Measurements from ENCODE around the gene IDH3A.

Gene IDH3A

GRCh38 chr15:78204351-78205309 lies 55.5 kb downstream of the IDH3A start:
- DNase-seq, result no peak

DNA sequence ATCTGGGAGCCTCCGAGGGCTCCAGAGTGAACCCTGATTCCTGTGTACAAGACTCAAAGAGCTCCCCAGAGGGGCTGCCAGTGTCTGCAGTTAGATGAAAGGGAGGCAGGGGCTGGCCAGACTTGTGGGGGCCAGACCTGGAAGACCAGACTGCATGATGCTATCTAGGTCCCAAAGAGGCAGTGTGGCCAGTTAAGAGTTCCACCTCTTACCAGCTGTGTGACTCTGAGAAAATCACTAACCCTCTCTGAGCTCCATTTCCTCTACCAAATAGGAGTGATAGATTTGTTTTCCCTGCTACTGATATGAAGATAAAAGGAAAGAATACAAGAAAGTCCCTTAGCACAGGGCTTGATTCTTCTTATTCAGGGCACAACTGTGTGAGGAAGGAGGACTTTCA lies 56.2 kb downstream of the IDH3A start:
- no peak for DNase-seq

DNA sequence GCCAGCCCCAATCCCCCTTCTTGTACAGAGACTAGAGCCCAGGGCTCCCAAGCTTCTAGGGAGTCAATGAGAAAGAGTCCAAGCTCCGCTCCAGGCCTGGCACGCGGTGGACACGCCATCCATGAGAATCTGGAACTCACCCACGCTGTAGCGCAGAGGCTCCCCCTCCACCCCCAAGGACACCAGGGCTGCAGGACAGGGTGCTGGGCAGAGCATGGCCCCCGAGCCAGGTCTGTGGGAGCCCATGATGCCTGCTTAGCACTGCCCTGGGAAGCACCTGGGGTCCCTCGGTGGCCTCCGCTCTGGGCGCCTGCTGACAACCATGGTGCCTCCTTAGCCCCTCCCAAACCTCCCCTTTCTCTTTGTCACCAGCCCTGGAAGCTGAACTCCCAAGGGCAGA lies 56.7 kb downstream of the IDH3A start:
- no peak for DNase-seq

DNA sequence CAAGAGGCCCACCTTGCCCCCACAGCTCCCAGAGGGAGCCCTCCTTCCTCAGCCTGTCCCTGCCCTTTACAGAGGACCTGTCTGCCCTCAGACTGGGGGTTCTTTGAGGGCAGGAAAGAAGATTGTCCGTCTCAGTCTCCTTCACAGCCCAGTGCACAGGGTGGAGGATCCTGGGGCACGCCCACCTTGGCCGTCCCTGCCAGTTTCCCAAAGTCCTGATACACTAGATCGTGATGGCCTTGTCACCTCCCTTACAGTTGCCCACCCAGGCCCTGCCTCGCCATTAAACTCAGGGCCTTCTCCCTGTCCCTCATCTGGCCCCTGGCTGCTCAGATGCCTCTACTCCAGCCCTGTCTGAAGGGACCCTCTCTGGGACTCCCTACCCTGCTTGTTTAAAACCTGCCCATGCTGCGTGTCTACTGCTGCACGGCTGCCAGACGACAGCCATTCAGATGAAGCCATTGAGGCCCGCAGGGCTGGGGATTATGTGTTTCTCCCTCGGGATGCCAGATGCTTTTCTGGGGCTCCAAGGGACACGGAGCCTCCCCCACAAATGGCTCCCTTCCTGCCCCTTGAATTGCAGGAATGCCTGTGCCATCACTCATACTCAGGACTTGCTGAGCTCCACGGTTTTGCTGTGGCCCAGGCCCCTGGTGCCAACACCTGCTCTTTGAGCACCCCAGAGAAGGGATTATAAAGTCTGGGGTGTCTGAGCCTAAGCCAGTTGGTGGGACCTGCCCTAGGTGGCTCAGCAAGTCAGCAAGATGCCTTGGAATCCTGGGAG lies 57.4 kb downstream of the IDH3A start:
- DNase-seq, result no peak

DNA sequence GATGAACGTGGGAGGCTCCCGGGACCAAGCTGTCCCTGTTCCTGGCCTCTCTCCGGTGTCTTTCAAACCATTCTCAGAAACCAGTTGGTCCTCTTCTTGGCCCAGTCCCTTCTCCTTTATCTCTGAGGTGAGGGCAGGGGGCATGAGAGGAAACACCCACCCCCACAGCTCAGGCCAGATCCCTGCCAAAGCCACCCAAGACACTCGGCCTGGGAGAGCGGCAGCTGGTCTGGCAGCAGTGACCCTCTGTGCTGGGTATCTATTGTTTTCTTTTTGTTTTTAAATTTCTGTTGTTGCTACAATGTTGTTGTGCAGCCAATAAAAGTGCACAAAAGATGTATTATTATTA lies 57.9 kb downstream of the IDH3A start:
- no peak for DNase-seq

- DNase-seq, result no peak
These were observed 58.6 kb downstream of the IDH3A start for GRCh38 chr15:78207641-78208340.

- no peak for DNase-seq
These were observed 59.2 kb downstream of the IDH3A start for GRCh38 chr15:78208341-78208844.

DNA sequence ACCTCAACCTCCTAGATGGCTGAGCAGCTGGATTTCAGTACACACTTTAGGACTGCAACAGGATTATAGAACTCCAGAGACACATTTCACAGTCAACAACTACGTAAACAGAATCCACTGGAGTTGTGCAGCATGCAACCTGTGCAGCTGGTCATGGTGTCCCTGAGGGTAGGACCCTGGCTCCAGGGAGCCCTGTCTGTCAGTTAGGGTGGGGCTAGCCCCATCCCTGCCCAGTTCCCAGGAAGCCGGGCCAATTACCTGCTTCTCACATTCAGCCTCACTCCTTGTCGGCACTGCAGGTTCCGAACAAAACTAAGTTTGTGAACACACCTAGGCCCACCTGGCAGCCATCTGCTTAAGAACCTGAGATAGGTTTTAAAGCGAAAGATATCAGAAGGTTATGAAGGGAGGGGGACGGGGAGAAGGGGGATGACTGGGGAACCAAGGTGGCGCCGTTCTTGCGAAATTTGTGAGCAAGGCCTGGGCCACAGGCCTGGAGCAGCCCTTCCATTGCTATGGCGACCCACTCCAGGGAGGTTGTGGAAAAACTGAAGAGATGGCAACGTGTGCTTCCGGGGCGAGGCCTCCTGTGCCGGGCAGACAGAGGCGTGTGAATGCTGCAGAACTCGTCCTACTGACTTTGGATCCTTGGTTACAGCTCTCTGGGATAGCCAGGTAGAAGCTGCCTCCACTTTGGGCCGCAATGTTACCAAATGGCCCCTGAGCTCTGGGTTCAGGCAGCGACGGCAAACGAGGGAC lies 59.9 kb downstream of the IDH3A start:
- no peak for DNase-seq

GRCh38 chr15:78209646-78210348 lies 60.6 kb downstream of the IDH3A start:
- no peak for DNase-seq

DNA sequence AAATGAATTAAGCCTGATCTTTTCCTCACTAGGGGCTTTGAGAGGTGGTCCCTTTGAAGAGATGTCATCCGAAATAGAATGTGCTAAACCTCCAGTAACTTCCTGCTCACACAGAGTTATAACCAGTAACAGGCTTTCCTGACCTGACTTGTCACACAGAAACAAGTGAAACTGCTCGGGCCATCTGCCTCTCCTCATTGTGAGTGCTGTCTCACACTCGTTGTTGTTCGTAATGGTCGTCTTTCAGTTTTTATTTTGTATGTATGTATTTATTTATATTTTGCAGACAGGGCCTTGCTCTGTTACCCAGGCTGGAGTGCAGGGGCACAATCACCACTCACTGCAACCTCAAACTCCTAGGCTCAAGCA lies 61.2 kb downstream of the IDH3A start:
- no peak for DNase-seq

DNA sequence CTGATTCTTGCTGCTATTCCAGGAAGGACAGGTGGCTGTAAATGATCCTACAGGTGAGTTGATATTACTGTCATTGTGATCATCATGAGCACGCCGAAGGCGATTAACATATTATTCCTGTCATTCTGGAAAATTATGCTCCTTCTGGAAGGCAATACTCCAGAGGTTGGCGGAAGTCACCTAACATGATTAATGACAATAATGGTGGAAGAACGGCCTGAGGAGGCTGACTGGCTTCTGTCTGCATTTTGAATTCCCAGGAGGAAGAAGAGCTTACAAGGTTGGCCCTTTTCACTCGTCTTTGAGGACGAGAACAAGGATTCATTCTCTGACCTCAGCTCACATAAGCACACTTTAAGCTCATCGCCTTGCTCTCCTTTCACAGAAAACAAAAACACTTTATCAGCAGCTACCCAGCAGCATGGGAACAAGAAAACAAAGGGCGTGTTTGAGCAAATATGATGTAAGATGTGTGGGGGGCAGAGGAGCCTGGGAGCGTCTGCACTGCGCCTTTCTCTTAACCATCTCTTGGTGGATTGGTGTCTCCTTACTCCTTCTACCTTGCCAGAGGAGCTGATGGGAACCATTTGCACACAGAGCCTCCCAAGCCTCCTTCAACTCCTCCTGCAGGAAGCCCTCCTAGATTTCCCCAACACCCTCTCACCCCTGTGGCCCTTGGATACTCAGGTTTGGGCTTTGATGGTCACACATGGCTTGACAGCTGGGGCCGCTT lies 62.2 kb downstream of the IDH3A start:
- DNase-seq, result no peak

GRCh38 chr15:78212008-78212407 lies 62.8 kb downstream of the IDH3A start:
- DNase-seq, result no peak

GRCh38 chr15:78212546-78213424 lies 63.6 kb downstream of the IDH3A start:
- no peak for DNase-seq

DNA sequence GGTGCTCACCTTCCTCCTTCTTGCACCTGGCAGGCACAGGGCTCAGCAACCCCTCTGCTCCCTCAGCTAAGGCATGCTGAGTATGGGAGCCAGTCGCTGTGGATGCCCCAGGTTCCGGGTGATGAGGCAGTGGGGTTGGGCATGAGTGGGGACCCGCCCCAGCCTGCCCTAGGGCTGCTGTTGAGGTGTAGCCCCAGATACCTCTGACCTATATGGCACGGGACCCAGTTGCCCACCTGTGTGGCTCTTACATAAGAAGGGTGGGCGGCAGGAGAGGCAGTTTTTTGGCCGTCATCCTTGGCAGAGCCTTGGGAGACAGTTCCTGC lies 64.2 kb downstream of the IDH3A start:
- no peak for DNase-seq

DNA sequence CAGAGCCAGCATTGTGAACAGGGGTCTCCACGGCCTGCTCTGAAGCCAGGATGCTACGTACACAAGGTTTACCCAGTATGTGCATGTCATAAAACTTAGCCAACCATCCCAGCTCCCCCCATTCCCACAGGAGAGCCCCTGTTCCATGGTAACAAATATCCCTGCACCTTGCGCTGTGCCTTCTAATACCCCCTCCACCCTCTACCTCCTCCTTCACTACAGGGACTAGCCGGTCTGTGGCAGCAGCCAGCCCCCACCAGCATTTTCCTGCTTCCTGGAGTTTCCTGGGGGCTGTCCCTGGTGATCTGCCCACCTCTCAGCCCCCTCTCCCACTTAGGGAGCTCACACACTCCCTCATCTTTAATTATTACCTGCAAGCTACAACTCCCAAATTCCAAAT lies 64.8 kb downstream of the IDH3A start:
- DNase-seq, result no peak

DNA sequence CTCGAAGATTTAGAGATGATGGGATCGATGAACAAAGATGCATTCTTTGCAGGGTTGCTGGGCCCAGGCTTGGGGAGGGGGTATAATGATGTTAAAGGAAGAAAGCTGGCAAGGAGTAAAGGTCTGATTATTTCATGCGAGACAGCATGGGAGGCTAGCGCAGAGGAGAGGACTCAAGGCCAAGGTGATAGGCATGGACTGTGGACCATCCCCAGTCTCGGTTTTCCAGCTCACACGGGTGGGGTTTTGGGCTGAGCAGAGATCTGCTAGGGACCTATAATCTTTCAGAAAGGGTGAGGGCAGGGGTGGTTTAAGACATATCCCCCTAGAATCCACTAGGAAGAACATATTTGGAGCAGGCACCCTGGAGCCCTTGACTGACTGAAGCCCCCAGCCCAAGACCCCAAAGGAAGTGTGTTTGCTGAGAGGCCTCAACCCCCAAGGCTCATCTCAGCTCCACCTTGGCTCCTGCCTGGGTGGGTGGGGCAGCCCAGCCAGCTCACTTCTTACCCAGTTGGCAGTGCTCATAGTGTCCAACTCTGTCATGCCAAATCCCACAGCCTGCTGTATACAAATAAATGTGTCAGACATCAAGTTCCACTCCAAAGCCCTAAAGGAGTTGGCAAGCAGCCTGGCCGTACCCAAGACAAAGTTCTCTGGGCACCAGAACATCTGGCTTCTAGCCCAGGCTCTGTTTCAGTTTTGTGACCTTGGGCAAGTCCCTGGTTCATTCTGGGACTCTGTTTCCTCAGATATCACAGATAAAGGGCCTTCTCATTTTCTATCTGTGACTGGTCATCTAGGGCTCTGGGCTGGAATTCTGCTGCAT lies 67.3 kb downstream of the IDH3A start:
- DNase-seq, result no peak

DNA sequence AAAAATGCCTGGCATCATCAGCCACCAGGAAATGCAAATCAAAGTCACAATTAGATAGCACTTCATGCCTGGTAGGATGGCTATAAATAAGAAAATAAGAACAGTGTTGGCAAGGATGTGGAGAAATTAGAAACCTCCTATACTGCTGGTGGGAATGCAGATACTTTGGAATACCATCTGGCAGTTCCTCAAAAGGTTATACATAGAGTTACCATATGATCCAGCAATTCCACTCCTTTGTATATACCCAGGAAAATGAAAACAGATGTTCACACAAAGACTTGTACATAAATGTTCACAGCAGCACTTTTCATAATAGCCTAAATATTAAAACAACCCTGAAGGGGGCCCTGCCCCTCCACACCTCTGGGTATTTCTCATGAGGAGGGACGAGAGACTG lies 71.6 kb downstream of the IDH3A start:
- DNase-seq, result no peak
